ENCODE data around the gene WDFY1. TPM values are rescaled to one million over a fixed set of nuclear protein-coding genes. Genes with fewer than 3 reads are reported as not detected.

The WDFY1 gene
- total RNA-seq, 1 experiment from 2014 or later = 66.0 TPM

- peaks cover 22% of the 10 kb centered on the region for H3K4me1 Mint-ChIP-seq
- H3K4me3 Mint-ChIP-seq = no peak overlapping the region
- ChIA-PET CTCF (no interaction called here), POLR2A (interaction anchor here (0.6 kb wide), 1 partner anchor 24 kb away, joined by 4 read pairs; no protein-coding TSS in a partner anchor)
- no peak for DNase-seq (ENCODE audit: low spot score)
- no peaks in the 10 kb centered on the region for H3K9me3 Mint-ChIP-seq
- no peaks in the 10 kb centered on the region for H3K27me3 Mint-ChIP-seq (ENCODE audit: low read depth)
- peaks cover 12% of the 10 kb centered on the region for H3K36me3 Mint-ChIP-seq
- no peak for TF ChIP-seq JUN (CRISPR knock-in tag; IDR thresholded peaks at IDR 0.05)
- TF ChIP-seq, protein P1, sequence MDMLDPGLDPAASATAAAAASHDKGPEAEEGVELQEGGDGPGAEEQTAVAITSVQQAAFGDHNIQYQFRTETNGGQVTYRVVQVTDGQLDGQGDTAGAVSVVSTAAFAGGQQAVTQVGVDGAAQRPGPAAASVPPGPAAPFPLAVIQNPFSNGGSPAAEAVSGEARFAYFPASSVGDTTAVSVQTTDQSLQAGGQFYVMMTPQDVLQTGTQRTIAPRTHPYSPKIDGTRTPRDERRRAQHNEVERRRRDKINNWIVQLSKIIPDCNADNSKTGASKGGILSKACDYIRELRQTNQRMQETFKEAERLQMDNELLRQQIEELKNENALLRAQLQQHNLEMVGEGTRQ (CRISPR knock-in tag; IDR thresholded peaks at IDR 0.05) = no peak
- TF ChIP-seq IRF2 (CRISPR knock-in tag; IDR thresholded peaks at IDR 0.05; ENCODE audit: borderline replicate concordance, low read depth) = no peak
- no peak for TF ChIP-seq JAZF1 (CRISPR knock-in tag; IDR thresholded peaks at IDR 0.05)
- no peak for TF ChIP-seq ESRRA (CRISPR knock-in tag; IDR thresholded peaks at IDR 0.05; ENCODE audit: borderline replicate concordance)
- TF ChIP-seq TCF7 (CRISPR knock-in tag; IDR thresholded peaks at IDR 0.05; ENCODE audit: low read depth) = no peak
- TF ChIP-seq NR2C2 (CRISPR knock-in tag; IDR thresholded peaks at IDR 0.05) = no peak
- TF ChIP-seq MLX (CRISPR knock-in tag; IDR thresholded peaks at IDR 0.05) = no peak
- TF ChIP-seq SMAD4 (CRISPR knock-in tag; IDR thresholded peaks at IDR 0.05) = no peak
- no peak overlapping the region for H3K27ac Mint-ChIP-seq
- peak; percentile 16; the same call in 1 of the 2 replicates for ATAC-seq
Observed at GRCh38 chr2:223909001-223909741, 36.0 kb downstream of the WDFY1 start.

GRCh38 chr2:223908304-223908998, 36.7 kb downstream of the WDFY1 start:
- Mint-ChIP-seq H3K9me3 (no peaks in the 10 kb centered on the region), H3K27ac (peak overlapping the region; percentile 73), H3K36me3 (peaks cover 12% of the 10 kb centered on the region), H3K4me3 (no peak overlapping the region), H3K4me1 (peaks cover 22% of the 10 kb centered on the region), H3K27me3 (ENCODE audit: low read depth) (no peaks in the 10 kb centered on the region)
- TF ChIP-seq, protein P2, sequence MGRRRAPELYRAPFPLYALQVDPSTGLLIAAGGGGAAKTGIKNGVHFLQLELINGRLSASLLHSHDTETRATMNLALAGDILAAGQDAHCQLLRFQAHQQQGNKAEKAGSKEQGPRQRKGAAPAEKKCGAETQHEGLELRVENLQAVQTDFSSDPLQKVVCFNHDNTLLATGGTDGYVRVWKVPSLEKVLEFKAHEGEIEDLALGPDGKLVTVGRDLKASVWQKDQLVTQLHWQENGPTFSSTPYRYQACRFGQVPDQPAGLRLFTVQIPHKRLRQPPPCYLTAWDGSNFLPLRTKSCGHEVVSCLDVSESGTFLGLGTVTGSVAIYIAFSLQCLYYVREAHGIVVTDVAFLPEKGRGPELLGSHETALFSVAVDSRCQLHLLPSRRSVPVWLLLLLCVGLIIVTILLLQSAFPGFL (CRISPR knock-in tag; IDR thresholded peaks at IDR 0.05; ENCODE audit: borderline replicate concordance) = peak; percentile 38; the same call in 1 of the 2 replicates
- TF ChIP-seq ELF4 (CRISPR knock-in tag; IDR thresholded peaks at IDR 0.05; ENCODE audit: low read depth) (no peak), ZNF512 (CRISPR knock-in tag; IDR thresholded peaks at IDR 0.05; ENCODE audit: borderline replicate concordance) (no peak), CREB1 (CRISPR knock-in tag; IDR thresholded peaks at IDR 0.05) (no peak), ESRRA (CRISPR knock-in tag; IDR thresholded peaks at IDR 0.05; ENCODE audit: borderline replicate concordance) (no peak)
- TF ChIP-seq, protein P3, sequence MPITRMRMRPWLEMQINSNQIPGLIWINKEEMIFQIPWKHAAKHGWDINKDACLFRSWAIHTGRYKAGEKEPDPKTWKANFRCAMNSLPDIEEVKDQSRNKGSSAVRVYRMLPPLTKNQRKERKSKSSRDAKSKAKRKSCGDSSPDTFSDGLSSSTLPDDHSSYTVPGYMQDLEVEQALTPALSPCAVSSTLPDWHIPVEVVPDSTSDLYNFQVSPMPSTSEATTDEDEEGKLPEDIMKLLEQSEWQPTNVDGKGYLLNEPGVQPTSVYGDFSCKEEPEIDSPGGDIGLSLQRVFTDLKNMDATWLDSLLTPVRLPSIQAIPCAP (CRISPR knock-in tag; IDR thresholded peaks at IDR 0.05) = no peak
- ATAC-seq = peak; percentile 32; the same call in 1 of the 2 replicates
- DNase-seq (ENCODE audit: low spot score) = no peak
- POLR2A ChIA-PET = interaction anchor here (0.7 kb wide), 1 partner anchor 381 kb away, joined by 3 read pairs; no protein-coding TSS in a partner anchor
- CTCF ChIA-PET = no interaction called here

GRCh38 chr2:223905996-223906395, 39.1 kb downstream of the WDFY1 start:
- TF ChIP-seq ZNF425 (CRISPR knock-in tag; conservative IDR thresholded peaks at IDR 0.05) (no peak), FOXJ3 (CRISPR knock-in tag; IDR thresholded peaks at IDR 0.05; ENCODE audit: borderline replicate concordance) (no peak), EMX1 (CRISPR knock-in tag; IDR thresholded peaks at IDR 0.05) (no peak)
- TF ChIP-seq, protein P4, sequence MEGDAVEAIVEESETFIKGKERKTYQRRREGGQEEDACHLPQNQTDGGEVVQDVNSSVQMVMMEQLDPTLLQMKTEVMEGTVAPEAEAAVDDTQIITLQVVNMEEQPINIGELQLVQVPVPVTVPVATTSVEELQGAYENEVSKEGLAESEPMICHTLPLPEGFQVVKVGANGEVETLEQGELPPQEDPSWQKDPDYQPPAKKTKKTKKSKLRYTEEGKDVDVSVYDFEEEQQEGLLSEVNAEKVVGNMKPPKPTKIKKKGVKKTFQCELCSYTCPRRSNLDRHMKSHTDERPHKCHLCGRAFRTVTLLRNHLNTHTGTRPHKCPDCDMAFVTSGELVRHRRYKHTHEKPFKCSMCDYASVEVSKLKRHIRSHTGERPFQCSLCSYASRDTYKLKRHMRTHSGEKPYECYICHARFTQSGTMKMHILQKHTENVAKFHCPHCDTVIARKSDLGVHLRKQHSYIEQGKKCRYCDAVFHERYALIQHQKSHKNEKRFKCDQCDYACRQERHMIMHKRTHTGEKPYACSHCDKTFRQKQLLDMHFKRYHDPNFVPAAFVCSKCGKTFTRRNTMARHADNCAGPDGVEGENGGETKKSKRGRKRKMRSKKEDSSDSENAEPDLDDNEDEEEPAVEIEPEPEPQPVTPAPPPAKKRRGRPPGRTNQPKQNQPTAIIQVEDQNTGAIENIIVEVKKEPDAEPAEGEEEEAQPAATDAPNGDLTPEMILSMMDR (IDR thresholded peaks at IDR 0.05) = no peak
- H3K36me3 Mint-ChIP-seq = peaks cover 22% of the 10 kb centered on the region
- no peak overlapping the region for H3K27ac Mint-ChIP-seq
- ATAC-seq = no peak
- ChIA-PET POLR2A (no interaction called here), CTCF (no interaction called here)
- peaks cover 22% of the 10 kb centered on the region for H3K4me1 Mint-ChIP-seq
- H3K27me3 Mint-ChIP-seq (ENCODE audit: low read depth) = no peaks in the 10 kb centered on the region
- DNase-seq (ENCODE audit: low spot score) = no peak
- no peaks in the 10 kb centered on the region for H3K9me3 Mint-ChIP-seq
- H3K4me3 Mint-ChIP-seq = no peak overlapping the region
